HG02678 (cell line): Measurements from ENCODE around the gene LY86.

Experiments
- ATAC-seq: cut with Tn5 transposase; IDR thresholded peaks from one replicate; pipeline ENCODE4 v1.9.1; 2021; ENCODE audit warnings: mild to moderate bottlenecking, moderate library complexity; ENCODE audit not compliant: unreplicated experiment

The LY86 gene

GRCh38 chr6:6699741-6700367, 111.3 kb downstream of the LY86 start:
- no peak for ATAC-seq

DNA sequence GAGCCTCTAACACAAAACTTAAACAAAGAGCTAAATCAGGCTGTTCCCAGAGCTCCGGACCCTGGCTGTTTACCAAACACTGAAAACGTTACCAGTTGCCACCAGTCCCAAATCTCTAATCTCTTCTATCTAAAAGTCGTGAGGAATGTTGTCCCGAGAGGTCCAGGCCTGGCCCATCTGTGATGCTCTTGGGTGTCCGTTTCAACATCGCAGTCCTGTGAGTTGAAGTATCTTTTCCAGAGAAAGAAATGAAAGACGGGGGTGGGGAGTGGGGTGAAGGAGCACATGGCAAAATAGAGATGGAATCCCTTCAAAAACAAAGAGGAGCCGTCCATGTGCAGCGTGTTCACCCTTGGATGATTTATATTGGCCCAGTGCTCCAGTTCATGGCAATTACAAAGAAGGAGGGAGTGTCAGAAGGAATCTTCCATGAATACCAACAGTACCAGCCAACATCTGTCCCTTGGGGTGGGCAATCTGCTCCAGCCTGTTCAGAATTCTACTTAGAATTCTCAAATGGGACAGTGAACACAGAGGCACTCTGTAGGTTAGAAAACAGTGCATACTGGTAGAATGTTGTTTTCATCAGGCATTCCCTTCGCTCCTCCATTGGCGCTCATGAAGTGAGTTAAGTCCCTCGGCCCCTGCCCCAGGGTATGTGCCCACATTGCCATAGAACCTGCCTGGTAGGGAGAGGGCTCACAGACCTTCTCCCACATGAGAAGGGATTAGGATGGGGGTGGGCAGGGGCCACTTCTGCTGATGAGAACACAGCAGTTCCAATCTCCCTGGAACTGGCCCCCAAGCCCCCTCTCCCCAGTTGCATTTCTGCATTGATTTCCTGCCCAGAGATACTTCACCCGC, 112.1 kb downstream of the LY86 start:
- ATAC-seq, result no peak

DNA sequence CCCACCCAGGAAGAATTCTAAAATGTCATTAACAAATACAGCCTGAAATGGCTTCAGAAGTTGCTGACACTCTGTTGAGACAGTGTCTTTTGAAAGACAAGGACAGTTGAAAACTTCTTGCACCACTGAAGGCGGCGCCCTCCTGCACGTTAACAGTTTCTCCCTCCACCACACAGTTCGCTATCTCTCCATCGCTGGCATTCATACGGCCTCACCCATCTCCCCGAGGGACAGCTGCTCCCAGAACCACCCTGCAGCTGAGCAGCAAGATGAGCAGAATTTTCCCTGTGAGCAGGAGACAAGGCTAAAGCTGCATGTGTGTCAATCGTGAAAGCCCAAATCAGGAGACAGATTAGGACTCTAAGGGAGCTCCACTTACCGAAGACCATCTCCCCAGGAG, 113.3 kb downstream of the LY86 start:
- ATAC-seq, result no peak

- no peak for ATAC-seq
Measured at GRCh38 chr6:6703699-6704098, 115.2 kb downstream of the LY86 start.
